ENCODE measurements around the gene ZNF620.
"Not testable (repeated sequence)": the region's sequence is repeated elsewhere in the genome, so short reads cannot be mapped to it uniquely, and the experiment has no call there.

The ZNF620 gene

DNA sequence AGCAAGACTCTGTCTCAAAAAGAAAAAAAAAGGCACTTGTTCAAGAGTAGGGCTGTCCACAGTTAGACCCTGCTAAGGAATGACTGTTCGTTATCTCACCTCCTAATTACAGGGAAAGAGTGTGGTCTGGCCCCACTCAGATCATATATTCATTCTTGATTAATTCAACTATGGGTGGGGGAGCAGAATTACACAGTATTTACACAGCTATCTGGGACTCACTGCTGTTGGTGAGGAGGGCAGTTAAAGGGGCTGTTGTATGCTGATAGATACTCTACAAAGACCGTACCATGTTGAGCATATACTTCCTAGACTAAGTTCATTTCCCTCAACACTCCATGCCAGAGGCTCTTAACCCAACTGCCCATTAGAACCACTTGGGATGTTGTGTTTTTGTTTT, 3.8 kb upstream of the ZNF620 start:
- no peak for DNase-seq (ENCODE audit: low read depth)

GRCh38 chr3:40504636-40505430, 1.0 kb upstream of the ZNF620 start:
- no peak for DNase-seq (ENCODE audit: low read depth)

GRCh38 chr3:40511031-40511718, 5.3 kb downstream of the ZNF620 start:
- no peak for DNase-seq (ENCODE audit: low read depth)

GRCh38 chr3:40516201-40516600, 10.4 kb downstream of the ZNF620 start:
- DNase-seq (ENCODE audit: low read depth) = no peak

- DNase-seq (ENCODE audit: low read depth) = no peak
These were observed 12.2 kb downstream of the ZNF620 start for GRCh38 chr3:40518067-40518466.

DNA sequence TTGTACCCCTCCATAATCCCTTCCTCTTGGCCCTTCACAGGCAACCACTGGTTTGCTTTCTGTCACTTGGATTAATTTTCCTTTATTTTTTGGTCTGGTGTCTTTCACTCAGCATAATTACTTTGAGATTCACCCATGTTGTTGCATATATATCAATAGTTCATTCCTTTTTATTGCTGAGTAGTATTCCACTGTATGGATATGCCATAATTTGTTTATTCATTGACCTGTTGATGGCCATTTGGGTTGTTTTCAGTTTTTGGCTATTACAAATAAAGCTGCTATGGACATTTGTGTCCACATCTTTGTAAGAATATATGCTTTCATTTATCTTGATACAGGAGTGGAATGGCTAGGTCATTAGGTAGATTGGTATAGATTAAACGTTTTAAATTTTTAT, 13.0 kb downstream of the ZNF620 start:
- no peak for DNase-seq (ENCODE audit: low read depth)

GRCh38 chr3:40521254-40521653, 15.4 kb downstream of the ZNF620 start:
- DNase-seq (ENCODE audit: low read depth) = no peak

DNA sequence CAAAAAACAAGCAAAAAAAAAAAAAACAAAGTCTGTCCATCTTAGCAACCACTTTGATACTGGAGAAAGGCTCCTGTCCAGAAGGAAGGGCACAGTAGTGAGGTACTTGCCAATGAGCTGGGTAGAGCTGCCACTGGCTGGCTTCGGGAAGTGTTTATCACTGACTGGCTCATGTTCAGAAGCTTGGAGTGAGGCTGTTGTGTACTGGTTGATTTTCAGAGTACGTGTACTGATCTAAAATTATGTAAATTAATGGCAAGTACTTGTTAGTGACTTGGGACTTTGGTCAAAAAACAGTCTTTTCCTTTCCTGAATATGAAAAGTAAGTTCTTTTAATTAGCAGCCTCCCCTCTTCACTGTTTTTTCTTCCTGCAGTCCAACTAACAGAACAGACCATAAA, 17.9 kb downstream of the ZNF620 start:
- DNase-seq (ENCODE audit: low read depth) = no peak

DNA sequence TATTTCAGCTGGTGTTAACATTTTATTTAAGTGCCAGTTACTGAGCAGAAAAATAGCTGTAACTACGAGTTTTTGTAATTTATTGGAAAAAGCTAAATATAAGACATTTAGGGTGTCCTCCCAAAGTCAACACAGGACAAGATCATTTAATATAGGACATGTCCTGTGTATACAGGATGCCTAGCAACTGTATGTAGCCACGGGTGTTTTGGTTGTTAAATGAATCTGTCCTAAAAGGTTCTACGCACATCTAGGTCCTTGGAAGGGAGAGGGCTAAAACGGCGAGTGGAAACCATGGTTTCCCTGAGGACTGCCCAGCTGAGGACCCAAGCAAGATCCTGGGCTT, 18.4 kb downstream of the ZNF620 start:
- DNase-seq (ENCODE audit: low read depth) = no peak

DNA sequence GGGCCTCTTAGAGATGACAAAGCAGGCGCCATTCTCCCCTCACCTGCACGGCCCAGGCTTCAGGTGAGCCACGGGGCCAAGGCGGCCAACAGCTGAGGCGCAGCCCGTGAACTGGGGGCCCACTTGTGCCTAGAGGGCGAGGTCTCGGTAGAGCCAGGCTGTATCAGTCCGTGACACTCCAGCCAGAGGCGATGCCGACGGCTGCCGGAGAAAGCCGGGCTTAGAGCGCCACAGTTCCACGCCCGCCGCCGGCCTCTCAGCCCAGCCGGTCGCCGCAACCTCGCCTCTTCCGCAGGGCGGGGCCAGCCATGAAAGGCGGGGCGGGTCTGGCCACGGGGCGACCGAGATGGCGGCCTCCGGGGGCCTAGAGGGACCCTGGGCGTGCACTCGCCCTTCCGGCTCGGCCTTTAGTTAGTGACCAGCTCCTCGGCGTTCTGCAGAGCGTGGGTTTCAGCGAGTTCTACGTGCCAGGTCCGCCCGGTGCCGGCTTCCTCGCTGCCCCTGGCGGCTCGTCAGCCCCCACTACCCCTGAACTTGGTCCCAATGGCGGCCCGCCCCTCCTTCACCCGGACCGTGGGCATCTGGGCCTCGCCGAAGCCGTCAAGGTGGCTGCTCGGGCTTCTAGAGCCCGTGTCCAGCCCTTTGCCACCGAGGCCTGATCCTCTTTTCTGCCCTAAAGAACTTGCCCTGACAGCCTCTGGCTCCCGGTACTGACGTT, 18.9 kb downstream of the ZNF620 start, which contains the start of gene ZNF621:
ZNF621 (plus strand) TSS at position 393 of the 718 bp plus-strand sequence. CDS start 881 bp downstream, outside the sequence.
- peak; percentile 68 for DNase-seq (ENCODE audit: low read depth)

- no peak for DNase-seq (ENCODE audit: low read depth)
These were observed 22.6 kb downstream of the ZNF620 start for GRCh38 chr3:40528426-40528825.

DNA sequence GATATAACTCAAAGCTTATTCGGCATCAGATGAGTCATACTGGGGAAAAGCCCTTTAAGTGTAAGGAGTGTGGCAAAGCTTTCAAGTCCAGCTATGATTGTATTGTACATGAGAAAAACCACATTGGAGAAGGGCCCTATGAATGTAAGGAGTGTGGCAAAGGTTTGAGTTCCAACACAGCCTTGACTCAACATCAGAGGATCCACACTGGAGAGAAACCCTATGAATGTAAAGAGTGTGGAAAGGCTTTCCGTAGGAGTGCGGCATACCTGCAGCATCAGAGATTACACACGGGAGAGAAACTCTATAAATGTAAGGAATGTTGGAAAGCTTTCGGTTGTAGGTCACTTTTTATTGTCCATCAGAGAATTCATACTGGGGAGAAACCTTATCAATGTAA, 26.4 kb downstream of the ZNF620 start:
- no peak for DNase-seq (ENCODE audit: low read depth)

DNA sequence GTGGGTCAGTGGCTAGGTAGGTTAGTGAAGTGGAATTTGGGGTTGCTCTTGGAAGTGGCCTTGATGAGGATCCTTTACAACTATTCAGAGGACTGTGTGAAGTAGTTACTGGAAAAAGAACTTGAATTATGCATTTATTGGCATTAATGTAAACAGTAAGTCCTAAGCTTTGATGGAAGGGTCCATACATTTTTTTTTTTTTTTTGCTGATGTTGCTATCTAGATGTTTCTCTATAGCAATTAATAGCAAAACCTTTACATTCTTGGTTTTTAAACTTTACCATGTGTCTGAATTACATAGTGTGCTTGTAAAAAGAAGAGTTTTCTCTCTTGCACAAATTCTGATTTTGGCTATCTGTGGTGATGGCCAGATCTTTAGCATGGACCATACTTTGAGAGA, 28.4 kb downstream of the ZNF620 start:
- no peak for DNase-seq (ENCODE audit: low read depth)

DNA sequence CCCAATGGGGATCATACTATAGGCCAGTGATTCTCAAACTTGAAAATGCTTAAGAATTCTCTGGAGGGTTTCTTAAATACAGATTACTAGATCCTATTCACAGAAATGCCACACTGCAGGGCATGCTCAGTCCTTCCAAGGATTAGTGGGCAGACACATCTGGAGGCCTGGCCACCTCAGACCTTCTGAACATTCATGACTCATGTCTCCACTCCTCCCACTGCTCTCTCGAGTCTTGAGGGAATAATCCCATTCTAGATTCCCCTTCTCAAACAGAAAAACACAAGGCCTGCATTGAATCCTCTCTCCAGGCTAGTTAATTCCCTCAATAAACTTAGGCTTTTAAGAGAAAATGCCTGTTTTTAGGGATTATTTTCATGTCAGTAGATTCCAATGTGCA, 41.0 kb downstream of the ZNF620 start:
- DNase-seq (ENCODE audit: low read depth) = no peak

GRCh38 chr3:40550167-40550566, 44.3 kb downstream of the ZNF620 start:
- DNase-seq (ENCODE audit: low read depth) = no peak

GRCh38 chr3:40557575-40558161, 51.8 kb downstream of the ZNF620 start:
- DNase-seq (ENCODE audit: low read depth) = no peak

DNA sequence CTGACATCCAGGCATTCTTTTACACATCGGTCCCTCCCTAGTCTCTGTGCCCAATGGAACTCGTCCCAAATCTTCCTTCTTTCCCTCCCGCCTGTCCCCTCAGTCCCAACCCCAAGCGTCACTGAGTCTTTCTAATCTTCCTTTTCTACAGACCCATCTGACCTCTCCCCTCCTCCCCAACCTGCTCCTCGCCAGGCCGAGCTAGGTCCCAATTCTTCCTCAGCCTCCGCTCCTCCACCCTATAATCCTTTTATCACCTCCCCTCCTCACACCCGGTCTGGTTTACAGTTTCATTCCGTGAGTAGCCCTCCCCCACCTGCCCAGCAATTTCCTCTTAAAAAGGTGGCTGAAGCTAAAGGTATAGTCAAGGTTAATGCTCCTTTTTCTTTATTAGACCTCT, 56.6 kb downstream of the ZNF620 start:
- not testable (repeated sequence) for DNase-seq (ENCODE audit: low read depth)

DNA sequence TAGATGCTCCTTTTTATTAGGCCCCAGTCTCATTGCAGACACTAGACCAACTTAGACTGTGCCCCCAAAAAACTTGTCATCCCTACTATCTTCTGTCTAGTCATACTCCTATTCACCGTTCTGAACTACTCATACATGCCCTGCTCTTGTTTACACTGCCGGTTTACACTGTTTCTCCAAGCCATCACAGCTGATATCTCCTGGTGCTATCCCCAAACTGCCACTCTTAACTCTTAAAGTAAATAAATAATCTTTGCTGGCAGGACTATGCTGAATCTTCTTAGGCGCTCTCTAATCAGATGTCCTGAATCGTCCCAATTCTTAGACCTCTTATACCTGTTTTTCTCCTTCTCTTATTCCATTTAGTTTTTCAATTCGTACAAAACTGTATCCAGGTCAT, 59.8 kb downstream of the ZNF620 start:
- not testable (repeated sequence) for DNase-seq (ENCODE audit: low read depth)

GRCh38 chr3:40566694-40567093, 60.9 kb downstream of the ZNF620 start:
- DNase-seq (ENCODE audit: low read depth) = no peak
